HepG2 (cell line): Measurements from ENCODE around the gene DPY30. TPM values are rescaled to one million over a fixed set of nuclear protein-coding genes. Genes with fewer than 3 reads are reported as not detected.
A peak's percentile ranks its signal among the peaks of the same experiment; 100 is the strongest.

Experiments
- AHR ChIP-seq: IDR thresholded peaks from 2 replicates; pipeline ENCODE4 v1.6.1; 2018; ENCODE audit warnings: missing genetic modification reagents, missing compliant biosample characterization
- DBP ChIP-seq: sonication (generic); formaldehyde crosslinking; IDR thresholded peaks from 2 replicates; pipeline ENCODE4 v1.4.0; 2020; ENCODE audit warnings: missing genetic modification reagents; ENCODE audit errors: not compliant biosample characterization
- FOXA3 ChIP-seq: IDR thresholded peaks from 2 replicates; pipeline ENCODE4 v1.6.1; 2016; ENCODE audit warnings: missing genetic modification reagents, missing compliant biosample characterization
- HDAC6 ChIP-seq: fragments of 200-600 bp; sonication (generic); IDR thresholded peaks from 2 replicates; pipeline ENCODE4 v1.7.0; 2017; ENCODE audit warnings: mild to moderate bottlenecking, antibody characterized with exemption, low read length, low read depth
- HES4 ChIP-seq: sonication (generic); formaldehyde crosslinking; IDR thresholded peaks from 2 replicates; pipeline ENCODE4 v1.9.0; 2021; ENCODE audit warnings: mild to moderate bottlenecking, missing genetic modification reagents, borderline replicate concordance
- KDM6A ChIP-seq: IDR thresholded peaks from 2 replicates; pipeline ENCODE4 v1.6.1; 2016; ENCODE audit warnings: low read depth
- KMT2B ChIP-seq: IDR thresholded peaks from 2 replicates; pipeline ENCODE4 v1.6.1; 2016; ENCODE audit warnings: missing genetic modification reagents, missing compliant biosample characterization
- MAFF ChIP-seq: IDR thresholded peaks from 2 replicates; pipeline ENCODE4 v1.6.1; 2011; ENCODE audit warnings: low read depth, low read length, improper control_type of control experiment
- MEIS1 ChIP-seq: sonication (generic); formaldehyde crosslinking; IDR thresholded peaks from 2 replicates; pipeline ENCODE4 v1.9.0; 2021; ENCODE audit warnings: mild to moderate bottlenecking, missing genetic modification reagents, moderate library complexity, borderline replicate concordance
- MIXL1 ChIP-seq: IDR thresholded peaks from 2 replicates; pipeline ENCODE4 v1.6.1; 2016
- TAF1 ChIP-seq: sonication (generic); formaldehyde crosslinking; IDR thresholded peaks from 2 replicates; pipeline ENCODE4 v1.4.0; 2020; ENCODE audit warnings: missing genetic modification reagents
- ZFAT ChIP-seq: sonication (generic); formaldehyde crosslinking; conservative IDR thresholded peaks from 2 replicates; pipeline ENCODE4 v1.8.1; 2023; ENCODE audit warnings: missing genetic modification reagents, inconsistent platforms
- ZFP36L1 ChIP-seq: sonication (generic); formaldehyde crosslinking; IDR thresholded peaks from 2 replicates; pipeline ENCODE4 v1.8.0; 2022; ENCODE audit warnings: mild to moderate bottlenecking, missing genetic modification reagents, moderate library complexity
- ZNF3 ChIP-seq: IDR thresholded peaks from 2 replicates; pipeline ENCODE4 v1.7.0; 2017; ENCODE audit warnings: inconsistent platforms
- ZNF431 ChIP-seq: sonication (generic); formaldehyde crosslinking; IDR thresholded peaks from 2 replicates; pipeline ENCODE4 v1.9.0; 2022; ENCODE audit warnings: missing genetic modification reagents, low read depth, mild to moderate bottlenecking, borderline replicate concordance
- ZNF44 ChIP-seq: sonication (generic); formaldehyde crosslinking; IDR thresholded peaks from 2 replicates; pipeline ENCODE4 v1.5.1; 2020; ENCODE audit warnings: mild to moderate bottlenecking, missing genetic modification reagents
- ZNF546 ChIP-seq: sonication (generic); formaldehyde crosslinking; conservative IDR thresholded peaks from 2 replicates; pipeline ENCODE4 v1.8.1; 2023; ENCODE audit warnings: mild to moderate bottlenecking, missing genetic modification reagents
- ZNF652 ChIP-seq: IDR thresholded peaks from 2 replicates; pipeline ENCODE4 v1.6.1; 2016; ENCODE audit warnings: low read depth, borderline replicate concordance
- polyA plus RNA-seq, 8 experiments: library from polyadenylated mRNA; depleted of rRNA in 3 of 8; stranded (reverse) in 7 of 8; unstranded in 1 of 8; fragments of >200 nt; fragmentation: Illumina TruSeq in 4 of 8; extraction: Trizol in 4 of 8; gene quantifications; 2 replicates each; pipeline versions ENCODE4 v1.2.1 to v1.2.3, GENCODE V29; 2011 to 2016; ENCODE audit warnings: low read depth in 4 of 8, missing spikeins in 1 of 8, mixed read lengths in 1 of 8; ENCODE audit not compliant: insufficient read depth in 1 of 8
- total RNA-seq, 5 experiments: library from RNA; depleted of rRNA; stranded (reverse); fragments of >200 nt; fragmentation: Illumina TruSeq; extraction: Trizol; gene quantifications; 2 replicates each; pipeline ENCODE4 v1.2.3, GENCODE V29; 2016; ENCODE audit warnings: low read depth in 1 of 5
- TF ChIP-seq, protein P1 (sequence below): fragments of 450-650 bp; IDR thresholded peaks from 2 replicates; pipeline ENCODE4 v1.6.1; 2017
- TF ChIP-seq, protein P2 (sequence below): sonication (generic); formaldehyde crosslinking; IDR thresholded peaks from 2 replicates; pipeline ENCODE4 v1.5.1; 2020; ENCODE audit warnings: missing genetic modification reagents, mild to moderate bottlenecking, borderline replicate concordance
- TF ChIP-seq, protein P3 (sequence below): sonication (generic); formaldehyde crosslinking; IDR thresholded peaks from 2 replicates; pipeline ENCODE4 v1.5.1; 2020; ENCODE audit warnings: mild to moderate bottlenecking, missing genetic modification reagents, borderline replicate concordance

DPY30 gene
- total and polyA plus RNA-seq, 2 of the 13 experiments (the other 11 are each of a cell fraction or from before 2014, with no cell fraction given) = 98.1 to 118 TPM

- TF ChIP-seq KDM6A (CRISPR knock-in tag) = no peak
- no peak for TF ChIP-seq ZNF3 (CRISPR knock-in tag)
- 0 out of 2 replicates have a peak, but pooled peaks have one; percentile 82 for TF ChIP-seq ZNF44 (CRISPR knock-in tag)
- TF ChIP-seq HES4 = peak; percentile 88; the same call in 1 of the 2 replicates
- 0 out of 2 replicates have a peak, but pooled peaks have one; percentile 62 for TF ChIP-seq MIXL1 (CRISPR knock-in tag)
- 0 out of 2 replicates have a peak, but pooled peaks have one; percentile 70 for TF ChIP-seq ZFAT (CRISPR knock-in tag)
- TF ChIP-seq ZFP36L1 (CRISPR knock-in tag) = no peak; the same call in 1 of the 2 replicates
- TF ChIP-seq FOXA3 (CRISPR knock-in tag) = peak; percentile 95
- TF ChIP-seq MEIS1 (CRISPR knock-in tag) = peak; percentile 89; the same call in 1 of the 2 replicates
- TF ChIP-seq, protein P1, sequence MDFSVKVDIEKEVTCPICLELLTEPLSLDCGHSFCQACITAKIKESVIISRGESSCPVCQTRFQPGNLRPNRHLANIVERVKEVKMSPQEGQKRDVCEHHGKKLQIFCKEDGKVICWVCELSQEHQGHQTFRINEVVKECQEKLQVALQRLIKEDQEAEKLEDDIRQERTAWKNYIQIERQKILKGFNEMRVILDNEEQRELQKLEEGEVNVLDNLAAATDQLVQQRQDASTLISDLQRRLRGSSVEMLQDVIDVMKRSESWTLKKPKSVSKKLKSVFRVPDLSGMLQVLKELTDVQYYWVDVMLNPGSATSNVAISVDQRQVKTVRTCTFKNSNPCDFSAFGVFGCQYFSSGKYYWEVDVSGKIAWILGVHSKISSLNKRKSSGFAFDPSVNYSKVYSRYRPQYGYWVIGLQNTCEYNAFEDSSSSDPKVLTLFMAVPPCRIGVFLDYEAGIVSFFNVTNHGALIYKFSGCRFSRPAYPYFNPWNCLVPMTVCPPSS = no peak
- TF ChIP-seq KMT2B (CRISPR knock-in tag) = peak; percentile 96
- TF ChIP-seq TAF1 (CRISPR knock-in tag) = peak; percentile 75
- TF ChIP-seq, protein P2, sequence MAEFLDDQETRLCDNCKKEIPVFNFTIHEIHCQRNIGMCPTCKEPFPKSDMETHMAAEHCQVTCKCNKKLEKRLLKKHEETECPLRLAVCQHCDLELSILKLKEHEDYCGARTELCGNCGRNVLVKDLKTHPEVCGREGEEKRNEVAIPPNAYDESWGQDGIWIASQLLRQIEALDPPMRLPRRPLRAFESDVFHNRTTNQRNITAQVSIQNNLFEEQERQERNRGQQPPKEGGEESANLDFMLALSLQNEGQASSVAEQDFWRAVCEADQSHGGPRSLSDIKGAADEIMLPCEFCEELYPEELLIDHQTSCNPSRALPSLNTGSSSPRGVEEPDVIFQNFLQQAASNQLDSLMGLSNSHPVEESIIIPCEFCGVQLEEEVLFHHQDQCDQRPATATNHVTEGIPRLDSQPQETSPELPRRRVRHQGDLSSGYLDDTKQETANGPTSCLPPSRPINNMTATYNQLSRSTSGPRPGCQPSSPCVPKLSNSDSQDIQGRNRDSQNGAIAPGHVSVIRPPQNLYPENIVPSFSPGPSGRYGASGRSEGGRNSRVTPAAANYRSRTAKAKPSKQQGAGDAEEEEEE (CRISPR knock-in tag) = no peak
- no peak for TF ChIP-seq HDAC6
- TF ChIP-seq AHR (CRISPR knock-in tag) = peak; percentile 17; the same call in 1 of the 2 replicates
- no peak; the same call in 1 of the 2 replicates for TF ChIP-seq ZNF546 (CRISPR knock-in tag)
- TF ChIP-seq ZNF652 (CRISPR knock-in tag) = no peak
- no peak; the same call in 1 of the 2 replicates for TF ChIP-seq MAFF
- TF ChIP-seq DBP (CRISPR knock-in tag) = peak; percentile 77
- TF ChIP-seq, protein P3, sequence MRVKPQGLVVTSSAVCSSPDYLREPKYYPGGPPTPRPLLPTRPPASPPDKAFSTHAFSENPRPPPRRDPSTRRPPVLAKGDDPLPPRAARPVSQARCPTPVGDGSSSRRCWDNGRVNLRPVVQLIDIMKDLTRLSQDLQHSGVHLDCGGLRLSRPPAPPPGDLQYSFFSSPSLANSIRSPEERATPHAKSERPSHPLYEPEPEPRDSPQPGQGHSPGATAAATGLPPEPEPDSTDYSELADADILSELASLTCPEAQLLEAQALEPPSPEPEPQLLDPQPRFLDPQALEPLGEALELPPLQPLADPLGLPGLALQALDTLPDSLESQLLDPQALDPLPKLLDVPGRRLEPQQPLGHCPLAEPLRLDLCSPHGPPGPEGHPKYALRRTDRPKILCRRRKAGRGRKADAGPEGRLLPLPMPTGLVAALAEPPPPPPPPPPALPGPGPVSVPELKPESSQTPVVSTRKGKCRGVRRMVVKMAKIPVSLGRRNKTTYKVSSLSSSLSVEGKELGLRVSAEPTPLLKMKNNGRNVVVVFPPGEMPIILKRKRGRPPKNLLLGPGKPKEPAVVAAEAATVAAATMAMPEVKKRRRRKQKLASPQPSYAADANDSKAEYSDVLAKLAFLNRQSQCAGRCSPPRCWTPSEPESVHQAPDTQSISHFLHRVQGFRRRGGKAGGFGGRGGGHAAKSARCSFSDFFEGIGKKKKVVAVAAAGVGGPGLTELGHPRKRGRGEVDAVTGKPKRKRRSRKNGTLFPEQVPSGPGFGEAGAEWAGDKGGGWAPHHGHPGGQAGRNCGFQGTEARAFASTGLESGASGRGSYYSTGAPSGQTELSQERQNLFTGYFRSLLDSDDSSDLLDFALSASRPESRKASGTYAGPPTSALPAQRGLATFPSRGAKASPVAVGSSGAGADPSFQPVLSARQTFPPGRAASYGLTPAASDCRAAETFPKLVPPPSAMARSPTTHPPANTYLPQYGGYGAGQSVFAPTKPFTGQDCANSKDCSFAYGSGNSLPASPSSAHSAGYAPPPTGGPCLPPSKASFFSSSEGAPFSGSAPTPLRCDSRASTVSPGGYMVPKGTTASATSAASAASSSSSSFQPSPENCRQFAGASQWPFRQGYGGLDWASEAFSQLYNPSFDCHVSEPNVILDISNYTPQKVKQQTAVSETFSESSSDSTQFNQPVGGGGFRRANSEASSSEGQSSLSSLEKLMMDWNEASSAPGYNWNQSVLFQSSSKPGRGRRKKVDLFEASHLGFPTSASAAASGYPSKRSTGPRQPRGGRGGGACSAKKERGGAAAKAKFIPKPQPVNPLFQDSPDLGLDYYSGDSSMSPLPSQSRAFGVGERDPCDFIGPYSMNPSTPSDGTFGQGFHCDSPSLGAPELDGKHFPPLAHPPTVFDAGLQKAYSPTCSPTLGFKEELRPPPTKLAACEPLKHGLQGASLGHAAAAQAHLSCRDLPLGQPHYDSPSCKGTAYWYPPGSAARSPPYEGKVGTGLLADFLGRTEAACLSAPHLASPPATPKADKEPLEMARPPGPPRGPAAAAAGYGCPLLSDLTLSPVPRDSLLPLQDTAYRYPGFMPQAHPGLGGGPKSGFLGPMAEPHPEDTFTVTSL (CRISPR knock-in tag) = peak; percentile 54; the same call in 1 of the 2 replicates
- peak; percentile 89; the same call in 1 of the 2 replicates for TF ChIP-seq ZNF431 (CRISPR knock-in tag)
These were observed 23.9 kb upstream of the DPY30 start, which contains the start of gene SPAST (continued) for GRCh38 chr2:32063310-32064020.
